Thyroid gland (tissue), 4 donors: ENCODE data around the gene BEAN1.

Experiments used
- CTCF ChIP-seq, 6 experiments: fragments of 200-600 bp in 3 of 6; fragments of 450-650 bp in 3 of 6; sonication (generic) in 3 of 6; IDR thresholded peaks; one replicate each; pipeline ENCODE4 v1.5.1; 2016 to 2019; ENCODE audit warnings: antibody characterized with exemption in 6 of 6, mild to moderate bottlenecking in 2 of 6, inconsistent platforms in 1 of 6, moderate library complexity in 1 of 6
- POLR2A ChIP-seq, 2 donors: fragments of 450-650 bp; IDR thresholded peaks; one replicate each; pipeline ENCODE4 v1.6.1; 2017; ENCODE audit warnings: antibody characterized with exemption in 2 of 2, mild to moderate bottlenecking in 2 of 2, moderate library complexity in 1 of 2

DNA sequence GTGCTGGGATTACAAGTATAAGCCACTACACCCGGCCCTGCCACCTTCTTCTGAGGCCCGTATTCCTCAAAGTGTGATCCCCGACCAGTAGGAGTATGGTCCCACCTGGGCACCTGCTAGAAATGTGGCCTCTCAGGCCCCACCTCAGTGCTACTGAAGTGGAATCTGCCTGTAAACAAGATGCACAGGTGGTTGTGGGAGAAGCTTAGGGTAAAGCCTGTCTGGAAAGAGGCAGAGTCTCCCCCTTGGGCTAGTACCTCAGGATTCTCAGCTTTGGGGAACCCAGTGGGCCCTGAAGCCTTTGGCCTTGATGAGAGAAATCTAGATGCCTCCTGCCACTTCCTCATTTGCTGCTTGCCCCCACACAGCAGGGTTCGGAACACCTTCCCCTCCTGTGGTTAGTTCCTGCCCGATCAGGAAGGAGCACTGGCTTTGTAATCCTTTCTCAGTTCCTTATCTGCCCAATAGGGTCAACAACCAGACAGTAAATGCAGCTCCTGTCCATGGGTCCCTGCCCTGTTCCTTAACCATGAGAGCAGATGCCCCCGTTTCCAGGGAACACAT is 97.6 kb downstream of the BEAN1 start:
- no peak for TF ChIP-seq CTCF (IDR thresholded peaks at IDR 0.05)
- TF ChIP-seq POLR2A (IDR thresholded peaks at IDR 0.05), result no peak
